Measurements from ENCODE around the gene PLXDC1.

Gene PLXDC1

DNA sequence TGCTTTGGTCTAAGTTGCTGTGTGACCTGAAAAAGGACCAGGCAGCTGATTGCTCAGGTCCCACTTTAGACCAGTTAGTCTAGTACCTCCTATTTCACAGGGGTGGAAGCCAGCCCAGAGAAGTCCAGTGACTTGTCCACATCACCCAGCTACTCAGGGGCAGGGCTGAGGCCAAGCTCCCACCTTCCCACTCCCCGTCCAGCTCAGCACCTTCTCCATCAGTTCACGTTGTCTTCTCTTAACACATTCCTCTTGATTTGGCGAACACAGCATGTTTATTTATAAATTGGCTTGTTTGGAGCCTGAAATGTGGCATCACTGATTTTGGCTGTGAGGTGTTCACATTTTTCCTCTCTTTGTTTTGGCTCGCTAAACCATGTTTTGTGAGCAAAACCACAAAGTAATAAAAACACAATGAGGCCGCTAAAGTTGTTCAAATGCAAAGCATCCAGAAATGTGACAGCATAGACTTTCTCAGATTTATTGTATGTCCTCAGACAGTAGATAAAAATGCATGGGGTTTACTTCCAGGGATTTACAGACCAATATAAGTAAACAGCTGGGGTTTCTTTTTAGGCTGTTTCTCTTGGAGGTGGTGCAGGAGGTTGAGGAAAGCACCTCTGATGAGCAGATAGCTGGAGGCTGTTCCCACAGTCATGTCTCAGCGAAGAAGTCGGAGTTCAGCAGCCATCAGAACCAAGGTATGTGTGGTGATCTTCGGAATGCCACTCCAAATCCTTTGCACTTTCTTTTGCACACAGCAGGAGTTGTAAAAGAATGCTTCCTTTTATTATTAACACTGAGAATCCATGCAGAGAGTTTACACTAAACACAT, 88.4 kb downstream of the PLXDC1 start:
- Histone ChIP-seq H3K4me3 (ENCODE audit: low read depth, low read length) (no peak overlapping the region), H3K27ac (ENCODE audit: extremely low read depth, low read depth, low read length) (peak overlapping the region; percentile 30; the same call in 1 of the 2 replicates), H3K4me1 (ENCODE audit: control insufficient read depth, insufficient read depth, low read length) (peaks cover 19% of the 10 kb centered on the region), H3K9me3 (ENCODE audit: control insufficient read depth, insufficient read depth, low read depth, low read length) (no peaks in the 10 kb centered on the region), H3K36me3 (ENCODE audit: control insufficient read depth in 2 of 2, insufficient read depth in 1 of 2, low read length in 2 of 2) (no peaks in the 10 kb centered on the region)
- ChIA-PET POLR2A (interaction anchor here (1.3 kb wide), 1 partner anchor 137 kb away, joined by 3 read pairs; the partner anchor contains the start of gene RPL19), CTCF (interaction anchor here (0.9 to 3.7 kb wide), 4 partner anchors 9 to 101 kb away, joined by 3 to 20 read pairs (median 9); no protein-coding TSS in a partner anchor)
- no peak for TF ChIP-seq SCRT2 (tag by site-specific recombination; IDR thresholded peaks at IDR 0.05)
- peak; percentile 83 for TF ChIP-seq FEZF1 (tag by site-specific recombination; IDR thresholded peaks at IDR 0.05)
- no peak for TF ChIP-seq ZNF677 (tag by site-specific recombination; IDR thresholded peaks at IDR 0.05)
- TF ChIP-seq ZNF366 (tag by site-specific recombination; conservative IDR thresholded peaks at IDR 0.05), result 0 out of 2 replicates have a peak, but pooled peaks have one; percentile 10
- TF ChIP-seq ZNF394 (tag by site-specific recombination; IDR thresholded peaks at IDR 0.05; ENCODE audit: borderline replicate concordance), result no peak
- TF ChIP-seq ZBTB17 (tag by site-specific recombination; IDR thresholded peaks at IDR 0.05), result peak; percentile 62; the same call in 1 of the 2 replicates
- TF ChIP-seq, protein P1, sequence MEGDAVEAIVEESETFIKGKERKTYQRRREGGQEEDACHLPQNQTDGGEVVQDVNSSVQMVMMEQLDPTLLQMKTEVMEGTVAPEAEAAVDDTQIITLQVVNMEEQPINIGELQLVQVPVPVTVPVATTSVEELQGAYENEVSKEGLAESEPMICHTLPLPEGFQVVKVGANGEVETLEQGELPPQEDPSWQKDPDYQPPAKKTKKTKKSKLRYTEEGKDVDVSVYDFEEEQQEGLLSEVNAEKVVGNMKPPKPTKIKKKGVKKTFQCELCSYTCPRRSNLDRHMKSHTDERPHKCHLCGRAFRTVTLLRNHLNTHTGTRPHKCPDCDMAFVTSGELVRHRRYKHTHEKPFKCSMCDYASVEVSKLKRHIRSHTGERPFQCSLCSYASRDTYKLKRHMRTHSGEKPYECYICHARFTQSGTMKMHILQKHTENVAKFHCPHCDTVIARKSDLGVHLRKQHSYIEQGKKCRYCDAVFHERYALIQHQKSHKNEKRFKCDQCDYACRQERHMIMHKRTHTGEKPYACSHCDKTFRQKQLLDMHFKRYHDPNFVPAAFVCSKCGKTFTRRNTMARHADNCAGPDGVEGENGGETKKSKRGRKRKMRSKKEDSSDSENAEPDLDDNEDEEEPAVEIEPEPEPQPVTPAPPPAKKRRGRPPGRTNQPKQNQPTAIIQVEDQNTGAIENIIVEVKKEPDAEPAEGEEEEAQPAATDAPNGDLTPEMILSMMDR (tag by site-specific recombination; IDR thresholded peaks at IDR 0.05), result no peak
- no peak for TF ChIP-seq REPIN1 (tag by site-specific recombination; IDR thresholded peaks at IDR 0.05; ENCODE audit: low read depth)
- TF ChIP-seq ZEB2 (tag by site-specific recombination; IDR thresholded peaks at IDR 0.05), result 0 out of 2 replicates have a peak, but pooled peaks have one; percentile 30
- no peak for TF ChIP-seq ZNF350 (tag by site-specific recombination; IDR thresholded peaks at IDR 0.05)
- TF ChIP-seq ZNF843 (tag by site-specific recombination; IDR thresholded peaks at IDR 0.05), result peak; percentile 54; the same call in 1 of the 2 replicates
- no peak for TF ChIP-seq ZNF571 (tag by site-specific recombination; IDR thresholded peaks at IDR 0.05)
- peak; percentile 88 for TF ChIP-seq ZSCAN16 (tag by site-specific recombination; IDR thresholded peaks at IDR 0.05)
- 0 out of 2 replicates have a peak, but pooled peaks have one; percentile 11 for TF ChIP-seq GLIS1 (tag by site-specific recombination; IDR thresholded peaks at IDR 0.05)
- TF ChIP-seq, protein P2, sequence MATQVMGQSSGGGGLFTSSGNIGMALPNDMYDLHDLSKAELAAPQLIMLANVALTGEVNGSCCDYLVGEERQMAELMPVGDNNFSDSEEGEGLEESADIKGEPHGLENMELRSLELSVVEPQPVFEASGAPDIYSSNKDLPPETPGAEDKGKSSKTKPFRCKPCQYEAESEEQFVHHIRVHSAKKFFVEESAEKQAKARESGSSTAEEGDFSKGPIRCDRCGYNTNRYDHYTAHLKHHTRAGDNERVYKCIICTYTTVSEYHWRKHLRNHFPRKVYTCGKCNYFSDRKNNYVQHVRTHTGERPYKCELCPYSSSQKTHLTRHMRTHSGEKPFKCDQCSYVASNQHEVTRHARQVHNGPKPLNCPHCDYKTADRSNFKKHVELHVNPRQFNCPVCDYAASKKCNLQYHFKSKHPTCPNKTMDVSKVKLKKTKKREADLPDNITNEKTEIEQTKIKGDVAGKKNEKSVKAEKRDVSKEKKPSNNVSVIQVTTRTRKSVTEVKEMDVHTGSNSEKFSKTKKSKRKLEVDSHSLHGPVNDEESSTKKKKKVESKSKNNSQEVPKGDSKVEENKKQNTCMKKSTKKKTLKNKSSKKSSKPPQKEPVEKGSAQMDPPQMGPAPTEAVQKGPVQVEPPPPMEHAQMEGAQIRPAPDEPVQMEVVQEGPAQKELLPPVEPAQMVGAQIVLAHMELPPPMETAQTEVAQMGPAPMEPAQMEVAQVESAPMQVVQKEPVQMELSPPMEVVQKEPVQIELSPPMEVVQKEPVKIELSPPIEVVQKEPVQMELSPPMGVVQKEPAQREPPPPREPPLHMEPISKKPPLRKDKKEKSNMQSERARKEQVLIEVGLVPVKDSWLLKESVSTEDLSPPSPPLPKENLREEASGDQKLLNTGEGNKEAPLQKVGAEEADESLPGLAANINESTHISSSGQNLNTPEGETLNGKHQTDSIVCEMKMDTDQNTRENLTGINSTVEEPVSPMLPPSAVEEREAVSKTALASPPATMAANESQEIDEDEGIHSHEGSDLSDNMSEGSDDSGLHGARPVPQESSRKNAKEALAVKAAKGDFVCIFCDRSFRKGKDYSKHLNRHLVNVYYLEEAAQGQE (tag by site-specific recombination; IDR thresholded peaks at IDR 0.05), result no peak
- TF ChIP-seq ZNF521 (tag by site-specific recombination; IDR thresholded peaks at IDR 0.05), result no peak
- TF ChIP-seq, protein P3, sequence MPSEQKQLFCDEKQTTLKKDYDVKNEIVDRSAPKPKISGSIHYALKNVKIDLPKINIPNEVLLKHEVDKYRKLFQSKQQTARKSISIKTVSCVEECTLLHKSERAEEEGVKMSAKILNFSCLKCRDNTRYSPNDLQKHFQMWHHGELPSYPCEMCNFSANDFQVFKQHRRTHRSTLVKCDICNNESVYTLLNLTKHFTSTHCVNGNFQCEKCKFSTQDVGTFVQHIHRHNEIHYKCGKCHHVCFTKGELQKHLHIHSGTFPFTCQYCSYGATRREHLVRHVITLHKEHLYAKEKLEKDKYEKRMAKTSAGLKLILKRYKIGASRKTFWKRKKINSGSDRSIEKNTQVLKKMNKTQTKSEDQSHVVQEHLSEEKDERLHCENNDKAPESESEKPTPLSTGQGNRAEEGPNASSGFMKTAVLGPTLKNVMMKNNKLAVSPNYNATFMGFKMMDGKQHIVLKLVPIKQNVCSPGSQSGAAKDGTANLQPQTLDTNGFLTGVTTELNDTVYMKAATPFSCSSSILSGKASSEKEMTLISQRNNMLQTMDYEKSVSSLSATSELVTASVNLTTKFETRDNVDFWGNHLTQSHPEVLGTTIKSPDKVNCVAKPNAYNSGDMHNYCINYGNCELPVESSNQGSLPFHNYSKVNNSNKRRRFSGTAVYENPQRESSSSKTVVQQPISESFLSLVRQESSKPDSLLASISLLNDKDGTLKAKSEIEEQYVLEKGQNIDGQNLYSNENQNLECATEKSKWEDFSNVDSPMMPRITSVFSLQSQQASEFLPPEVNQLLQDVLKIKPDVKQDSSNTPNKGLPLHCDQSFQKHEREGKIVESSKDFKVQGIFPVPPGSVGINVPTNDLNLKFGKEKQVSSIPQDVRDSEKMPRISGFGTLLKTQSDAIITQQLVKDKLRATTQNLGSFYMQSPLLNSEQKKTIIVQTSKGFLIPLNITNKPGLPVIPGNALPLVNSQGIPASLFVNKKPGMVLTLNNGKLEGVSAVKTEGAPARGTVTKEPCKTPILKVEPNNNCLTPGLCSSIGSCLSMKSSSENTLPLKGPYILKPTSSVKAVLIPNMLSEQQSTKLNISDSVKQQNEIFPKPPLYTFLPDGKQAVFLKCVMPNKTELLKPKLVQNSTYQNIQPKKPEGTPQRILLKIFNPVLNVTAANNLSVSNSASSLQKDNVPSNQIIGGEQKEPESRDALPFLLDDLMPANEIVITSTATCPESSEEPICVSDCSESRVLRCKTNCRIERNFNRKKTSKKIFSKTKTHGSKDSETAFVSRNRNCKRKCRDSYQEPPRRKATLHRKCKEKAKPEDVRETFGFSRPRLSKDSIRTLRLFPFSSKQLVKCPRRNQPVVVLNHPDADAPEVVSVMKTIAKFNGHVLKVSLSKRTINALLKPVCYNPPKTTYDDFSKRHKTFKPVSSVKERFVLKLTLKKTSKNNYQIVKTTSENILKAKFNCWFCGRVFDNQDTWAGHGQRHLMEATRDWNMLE (tag by site-specific recombination; conservative IDR thresholded peaks at IDR 0.05; ENCODE audit: low read depth), result no peak
- TF ChIP-seq, protein P4, sequence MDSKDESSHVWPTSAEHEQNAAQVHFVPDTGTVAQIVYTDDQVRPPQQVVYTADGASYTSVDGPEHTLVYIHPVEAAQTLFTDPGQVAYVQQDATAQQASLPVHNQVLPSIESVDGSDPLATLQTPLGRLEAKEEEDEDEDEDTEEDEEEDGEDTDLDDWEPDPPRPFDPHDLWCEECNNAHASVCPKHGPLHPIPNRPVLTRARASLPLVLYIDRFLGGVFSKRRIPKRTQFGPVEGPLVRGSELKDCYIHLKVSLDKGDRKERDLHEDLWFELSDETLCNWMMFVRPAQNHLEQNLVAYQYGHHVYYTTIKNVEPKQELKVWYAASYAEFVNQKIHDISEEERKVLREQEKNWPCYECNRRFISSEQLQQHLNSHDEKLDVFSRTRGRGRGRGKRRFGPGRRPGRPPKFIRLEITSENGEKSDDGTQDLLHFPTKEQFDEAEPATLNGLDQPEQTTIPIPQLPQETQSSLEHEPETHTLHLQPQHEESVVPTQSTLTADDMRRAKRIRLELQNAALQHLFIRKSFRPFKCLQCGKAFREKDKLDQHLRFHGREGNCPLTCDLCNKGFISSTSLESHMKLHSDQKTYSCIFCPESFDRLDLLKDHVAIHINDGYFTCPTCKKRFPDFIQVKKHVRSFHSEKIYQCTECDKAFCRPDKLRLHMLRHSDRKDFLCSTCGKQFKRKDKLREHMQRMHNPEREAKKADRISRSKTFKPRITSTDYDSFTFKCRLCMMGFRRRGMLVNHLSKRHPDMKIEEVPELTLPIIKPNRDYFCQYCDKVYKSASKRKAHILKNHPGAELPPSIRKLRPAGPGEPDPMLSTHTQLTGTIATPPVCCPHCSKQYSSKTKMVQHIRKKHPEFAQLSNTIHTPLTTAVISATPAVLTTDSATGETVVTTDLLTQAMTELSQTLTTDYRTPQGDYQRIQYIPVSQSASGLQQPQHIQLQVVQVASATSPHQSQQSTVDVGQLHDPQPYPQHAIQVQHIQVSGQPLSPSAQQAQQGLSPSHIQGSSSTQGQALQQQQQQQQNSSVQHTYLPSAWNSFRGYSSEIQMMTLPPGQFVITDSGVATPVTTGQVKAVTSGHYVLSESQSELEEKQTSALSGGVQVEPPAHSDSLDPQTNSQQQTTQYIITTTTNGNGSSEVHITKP (tag by site-specific recombination; IDR thresholded peaks at IDR 0.05), result 0 out of 2 replicates have a peak, but pooled peaks have one; percentile 12
- TF ChIP-seq, protein P5, sequence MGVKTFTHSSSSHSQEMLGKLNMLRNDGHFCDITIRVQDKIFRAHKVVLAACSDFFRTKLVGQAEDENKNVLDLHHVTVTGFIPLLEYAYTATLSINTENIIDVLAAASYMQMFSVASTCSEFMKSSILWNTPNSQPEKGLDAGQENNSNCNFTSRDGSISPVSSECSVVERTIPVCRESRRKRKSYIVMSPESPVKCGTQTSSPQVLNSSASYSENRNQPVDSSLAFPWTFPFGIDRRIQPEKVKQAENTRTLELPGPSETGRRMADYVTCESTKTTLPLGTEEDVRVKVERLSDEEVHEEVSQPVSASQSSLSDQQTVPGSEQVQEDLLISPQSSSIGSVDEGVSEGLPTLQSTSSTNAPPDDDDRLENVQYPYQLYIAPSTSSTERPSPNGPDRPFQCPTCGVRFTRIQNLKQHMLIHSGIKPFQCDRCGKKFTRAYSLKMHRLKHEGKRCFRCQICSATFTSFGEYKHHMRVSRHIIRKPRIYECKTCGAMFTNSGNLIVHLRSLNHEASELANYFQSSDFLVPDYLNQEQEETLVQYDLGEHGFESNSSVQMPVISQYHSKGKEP (tag by site-specific recombination; IDR thresholded peaks at IDR 0.05), result peak; percentile 40; the same call in 1 of the 2 replicates
- TF ChIP-seq ZNF600 (tag by site-specific recombination; IDR thresholded peaks at IDR 0.05), result no peak
